ENCODE data around the gene FGGY. TPM values are rescaled to one million over a fixed set of nuclear protein-coding genes. Genes with fewer than 3 reads are reported as not detected.
"Not testable (repeated sequence)": the region's sequence is repeated elsewhere in the genome, so short reads cannot be mapped to it uniquely, and the experiment has no call there.

FGGY gene
- total and polyA plus RNA-seq, 2 donors (not counting 3 experiments of a cell fraction or from before 2014, with no cell fraction given): 5.6 to 6.4 TPM

DNA sequence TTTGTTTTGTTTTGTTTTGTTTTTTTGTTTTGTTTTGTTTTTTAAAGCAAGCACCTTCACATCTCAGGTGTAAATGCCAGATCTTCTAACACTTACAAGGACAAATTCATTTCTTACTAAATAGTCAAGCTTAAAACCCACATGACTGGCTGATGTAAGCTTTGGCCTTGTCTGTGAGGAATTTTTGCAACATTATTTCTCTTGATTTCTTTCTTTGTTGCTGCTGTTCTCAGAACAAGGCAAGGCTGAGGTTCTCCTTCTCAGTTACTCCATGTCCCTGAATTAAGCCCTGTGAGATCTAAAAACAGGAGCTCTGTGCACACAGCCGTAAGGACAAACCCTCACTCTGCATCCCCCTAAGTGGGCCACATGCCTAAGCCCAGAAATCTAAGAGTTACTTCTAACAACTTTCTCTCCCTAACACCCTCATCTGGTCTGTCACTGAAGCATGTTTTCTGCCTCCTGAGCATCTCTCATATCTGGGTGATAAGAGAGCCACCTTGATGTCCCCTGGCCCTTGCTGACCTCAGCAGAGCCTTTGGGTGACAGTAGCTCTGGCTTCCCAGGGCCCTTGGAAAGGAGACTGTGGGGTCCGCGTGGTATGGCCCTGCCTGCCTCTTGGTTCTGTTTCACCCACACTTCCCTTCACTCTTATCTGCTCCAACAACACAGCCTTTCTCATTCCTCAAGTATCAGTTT lies 436.7 kb downstream of the FGGY start:
- DNase-seq (ENCODE audit: low read depth, low spot score): no peak
- no peak overlapping the region for H3K4me2 ChIP-seq (ENCODE audit: insufficient read depth, low read length)
- POLR2A ChIA-PET: no interaction called here

DNA sequence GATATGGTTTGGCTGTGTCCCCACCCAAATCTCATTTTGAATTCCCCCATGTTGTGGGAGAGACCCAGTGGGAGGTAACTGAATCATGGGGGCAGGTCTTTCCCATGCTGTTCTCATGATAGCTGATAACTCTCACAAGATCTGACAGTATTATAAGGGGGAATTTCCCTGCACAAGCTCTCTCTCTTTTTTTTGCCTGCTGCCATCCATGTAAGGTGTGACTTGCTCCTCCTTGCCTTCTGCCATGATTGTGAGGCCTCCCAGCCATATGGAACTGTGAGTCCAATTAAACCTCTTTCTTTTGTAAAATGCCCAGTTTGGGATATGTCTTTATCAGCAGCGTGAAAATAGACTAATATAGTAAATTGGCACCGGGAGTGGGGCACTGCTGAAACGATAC lies 439.0 kb downstream of the FGGY start:
- H3K4me3 ChIP-seq (replicated peaks in 1 of 3; ENCODE audit: insufficient read depth in 1 of 3, low read depth in 1 of 3, low read length in 3 of 3); H3K36me3 ChIP-seq (ENCODE audit: control insufficient read depth in 2 of 2, extremely low read depth in 1 of 2, insufficient read depth in 2 of 2, low read length in 2 of 2); H2AFZ ChIP-seq (ENCODE audit: low read depth, low read length); H3K27me3 ChIP-seq (ENCODE audit: control insufficient read depth in 2 of 2, insufficient read depth in 2 of 2, low read length in 2 of 2); FAIRE-seq; H3K27ac ChIP-seq (ENCODE audit: insufficient read depth, low read depth, low read length); H3K4me2 ChIP-seq (ENCODE audit: insufficient read depth, low read length); POLR2A ChIA-PET; H3K9me1 ChIP-seq (replicated peaks; ENCODE audit: control insufficient read depth, extremely low read depth, insufficient read depth, low read length); H3K79me2 ChIP-seq (ENCODE audit: control insufficient read depth, insufficient read depth, low read length); BruUV-seq (replicated peaks); H4K20me1 ChIP-seq (replicated peaks; ENCODE audit: control insufficient read depth, extremely low read depth, insufficient read depth, low read length); H3K9me3 ChIP-seq (replicated peaks; ENCODE audit: control insufficient read depth, insufficient read depth, low read length); H3K9ac ChIP-seq (replicated peaks; ENCODE audit: extremely low read depth, insufficient read depth, low read length); dilution Hi-C loops (cut with MboI; ENCODE audit: extremely low pct_ligation_motif_present, low sequenced_read_pairs); DNase-seq (ENCODE audit: low read depth, low spot score); intact Hi-C loops (cut with micrococcal nuclease): not testable (repeated sequence)
- CTCF ChIA-PET: interaction anchor here (1.2 kb wide), 1 partner anchor 630 kb away, joined by 3 read pairs; no protein-coding TSS in a partner anchor
- peaks cover 16% of the 10 kb centered on the region for H3K4me1 ChIP-seq (ENCODE audit: control insufficient read depth, extremely low read depth, insufficient read depth, low read length)

More for the DNA sequence above, 436.7 kb downstream of the FGGY start:
- no peak overlapping the region for H2AFZ ChIP-seq (ENCODE audit: low read depth, low read length)
- H3K9me1 ChIP-seq (replicated peaks; ENCODE audit: control insufficient read depth, extremely low read depth, insufficient read depth, low read length): no peaks in the 10 kb centered on the region
- intact Hi-C loops (cut with micrococcal nuclease): no loop called here
- BruUV-seq (replicated peaks): no TSS peak
- H3K27me3 ChIP-seq (ENCODE audit: control insufficient read depth in 2 of 2, insufficient read depth in 2 of 2, low read length in 2 of 2): no peaks in the 10 kb centered on the region
- H3K9ac ChIP-seq (replicated peaks; ENCODE audit: extremely low read depth, insufficient read depth, low read length): no peak overlapping the region
- dilution Hi-C loops (cut with MboI; ENCODE audit: extremely low pct_ligation_motif_present, low sequenced_read_pairs): no loop called here
- H3K4me1 ChIP-seq (ENCODE audit: control insufficient read depth, extremely low read depth, insufficient read depth, low read length): peaks cover 19% of the 10 kb centered on the region
- no peaks in the 10 kb centered on the region for H3K36me3 ChIP-seq (ENCODE audit: control insufficient read depth in 2 of 2, extremely low read depth in 1 of 2, insufficient read depth in 2 of 2, low read length in 2 of 2)
- no peaks in the 10 kb centered on the region for H3K79me2 ChIP-seq (ENCODE audit: control insufficient read depth, insufficient read depth, low read length)
- no peak for FAIRE-seq
- H3K27ac ChIP-seq (ENCODE audit: insufficient read depth, low read depth, low read length): no peak overlapping the region
- CTCF ChIA-PET: interaction anchor here (2.3 kb wide), 1 partner anchor 15 kb away, joined by 7 read pairs; no protein-coding TSS in a partner anchor
- no peaks in the 10 kb centered on the region for H3K9me3 ChIP-seq (replicated peaks; ENCODE audit: control insufficient read depth, insufficient read depth, low read length)
- no peaks in the 10 kb centered on the region for H4K20me1 ChIP-seq (replicated peaks; ENCODE audit: control insufficient read depth, extremely low read depth, insufficient read depth, low read length)
- H3K4me3 ChIP-seq (replicated peaks in 1 of 3; ENCODE audit: insufficient read depth in 1 of 3, low read depth in 1 of 3, low read length in 3 of 3): no peak overlapping the region
- TF ChIP-seq GATA2 (IDR thresholded peaks at IDR 0.05; ENCODE audit: insufficient read depth, insufficient read length, low read depth, low read length) (no peak), FOS (IDR thresholded peaks at IDR 0.05; ENCODE audit: borderline replicate concordance, insufficient read depth, low read length) (no peak), POLR2AphosphoS5 (IDR thresholded peaks at IDR 0.05; ENCODE audit: insufficient read depth, low read depth, low read length) (no peak), POLR2A (IDR thresholded peaks at IDR 0.05; ENCODE audit: low read depth, low read length) (no peak), MYC (IDR thresholded peaks at IDR 0.05; ENCODE audit: low read depth, low read length) (no peak), JUN (IDR thresholded peaks at IDR 0.05; ENCODE audit: borderline replicate concordance, insufficient read depth, insufficient read length, low read depth) (no peak), EZH2 (IDR thresholded peaks at IDR 0.05; ENCODE audit: borderline replicate concordance, low read depth, low read length, severe bottlenecking) (no peak)
- TF ChIP-seq, protein P1, sequence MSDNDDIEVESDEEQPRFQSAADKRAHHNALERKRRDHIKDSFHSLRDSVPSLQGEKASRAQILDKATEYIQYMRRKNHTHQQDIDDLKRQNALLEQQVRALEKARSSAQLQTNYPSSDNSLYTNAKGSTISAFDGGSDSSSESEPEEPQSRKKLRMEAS (IDR thresholded peaks at IDR 0.05; ENCODE audit: insufficient read depth, insufficient read length): no peak
- TF ChIP-seq, protein P2, sequence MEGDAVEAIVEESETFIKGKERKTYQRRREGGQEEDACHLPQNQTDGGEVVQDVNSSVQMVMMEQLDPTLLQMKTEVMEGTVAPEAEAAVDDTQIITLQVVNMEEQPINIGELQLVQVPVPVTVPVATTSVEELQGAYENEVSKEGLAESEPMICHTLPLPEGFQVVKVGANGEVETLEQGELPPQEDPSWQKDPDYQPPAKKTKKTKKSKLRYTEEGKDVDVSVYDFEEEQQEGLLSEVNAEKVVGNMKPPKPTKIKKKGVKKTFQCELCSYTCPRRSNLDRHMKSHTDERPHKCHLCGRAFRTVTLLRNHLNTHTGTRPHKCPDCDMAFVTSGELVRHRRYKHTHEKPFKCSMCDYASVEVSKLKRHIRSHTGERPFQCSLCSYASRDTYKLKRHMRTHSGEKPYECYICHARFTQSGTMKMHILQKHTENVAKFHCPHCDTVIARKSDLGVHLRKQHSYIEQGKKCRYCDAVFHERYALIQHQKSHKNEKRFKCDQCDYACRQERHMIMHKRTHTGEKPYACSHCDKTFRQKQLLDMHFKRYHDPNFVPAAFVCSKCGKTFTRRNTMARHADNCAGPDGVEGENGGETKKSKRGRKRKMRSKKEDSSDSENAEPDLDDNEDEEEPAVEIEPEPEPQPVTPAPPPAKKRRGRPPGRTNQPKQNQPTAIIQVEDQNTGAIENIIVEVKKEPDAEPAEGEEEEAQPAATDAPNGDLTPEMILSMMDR (IDR thresholded peaks at IDR 0.05; ENCODE audit: extremely low read depth in 1 of 2, insufficient read depth in 1 of 2, low read depth in 1 of 2, low read length in 2 of 2): no peak

Data from endothelial cell of umbilical vein (primary cell).